Measurements from ENCODE around the gene MAP2K3. TPM values are rescaled to one million over a fixed set of nuclear protein-coding genes. Genes with fewer than 3 reads are reported as not detected.

MAP2K3 gene
- total RNA-seq, 2 experiments from 2014 or later: 27.8 to 71.5 TPM

DNA sequence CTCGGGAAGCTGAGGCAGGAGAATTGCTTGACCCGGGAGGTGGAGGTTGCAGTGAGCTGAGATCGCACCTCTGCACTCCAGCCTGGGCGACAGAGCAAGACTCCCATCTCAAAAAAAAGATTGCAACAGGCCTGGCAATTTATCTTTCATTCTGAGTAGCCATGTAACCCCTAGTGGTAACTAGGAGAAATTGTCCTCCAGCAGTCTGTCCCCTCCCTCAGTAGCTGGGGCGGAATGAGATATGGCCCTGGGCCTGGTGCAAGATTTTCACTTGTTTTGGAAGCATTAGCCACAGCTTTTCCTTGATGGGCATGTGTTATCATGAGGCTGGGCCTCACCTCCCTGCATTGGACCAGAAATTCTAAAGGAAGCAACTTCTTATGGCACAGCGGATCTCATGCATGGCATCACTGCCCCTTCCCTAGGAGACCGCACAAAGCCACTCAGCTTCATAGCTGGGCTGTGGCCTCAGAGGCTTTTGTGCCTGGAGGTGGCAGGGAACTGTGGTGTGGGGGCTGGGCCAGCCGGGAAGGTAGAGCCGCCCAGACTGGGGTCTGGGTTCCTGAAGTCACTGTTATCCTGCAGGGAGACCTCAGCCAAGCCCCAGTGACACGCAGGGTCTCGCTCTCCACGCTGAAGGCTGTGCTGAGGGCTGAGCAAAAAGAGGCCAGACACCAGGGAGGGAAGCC is 44.7 kb upstream of the MAP2K3 start:
- no peak overlapping the region for H2AFZ ChIP-seq (ENCODE audit: low read length)
- no peaks in the 10 kb centered on the region for H3K9me3 ChIP-seq (ENCODE audit: low read length)
- H3K4me2 ChIP-seq (ENCODE audit: low read length): no peak overlapping the region
- H3K4me1 ChIP-seq (ENCODE audit: insufficient read depth, low read length, poor library complexity, severe bottlenecking): no peaks in the 10 kb centered on the region
- no TSS peak for BruUV-seq (replicated peaks)
- peak; percentile 51 for DNase-seq (ENCODE audit: low spot score)
- no peaks in the 10 kb centered on the region for H4K20me1 ChIP-seq (ENCODE audit: insufficient read depth, low read length)
- TF ChIP-seq EZH2phosphoT487 (IDR thresholded peaks at IDR 0.05; ENCODE audit: borderline replicate concordance, low read depth, low read length) (no peak), CTCF (conservative IDR thresholded peaks at IDR 0.05; ENCODE audit: low read length) (peak; percentile 66)
- no peaks in the 10 kb centered on the region for H3K9me2 ChIP-seq (ENCODE audit: insufficient read depth, low read length)
- H3K79me2 ChIP-seq (ENCODE audit: insufficient read depth, low read depth, low read length): no peaks in the 10 kb centered on the region
- no peaks in the 10 kb centered on the region for H3K36me3 ChIP-seq (ENCODE audit: insufficient read depth, low read length)
- no peak overlapping the region for H3K4me3 ChIP-seq (ENCODE audit: low read depth, low read length, poor library complexity, severe bottlenecking)
- intact Hi-C loops (cut with micrococcal nuclease; ENCODE audit: unreplicated experiment): loop anchor here (5.0 kb wide), 1 partner anchor 123 kb away; no protein-coding TSS in a partner anchor
- H3K27ac ChIP-seq (ENCODE audit: low read depth, low read length, poor library complexity, severe bottlenecking): no peak overlapping the region
- ChIA-PET POLR2A (no interaction called here), CTCF (ENCODE audit: unreplicated experiment) (no interaction called here)

- intact Hi-C loops (cut with micrococcal nuclease; ENCODE audit: unreplicated experiment): no loop called here
- POLR2A ChIA-PET: no interaction called here
- Histone ChIP-seq H3K4me3 (ENCODE audit: low read depth, low read length, poor library complexity, severe bottlenecking) (no peak overlapping the region), H3K36me3 (ENCODE audit: insufficient read depth, low read length) (no peaks in the 10 kb centered on the region), H3K9me2 (ENCODE audit: insufficient read depth, low read length) (no peaks in the 10 kb centered on the region), H2AFZ (ENCODE audit: low read length) (no peak overlapping the region), H3K9me3 (ENCODE audit: low read length) (no peaks in the 10 kb centered on the region), H3K4me2 (ENCODE audit: low read length) (no peak overlapping the region), H3K27ac (ENCODE audit: low read depth, low read length, poor library complexity, severe bottlenecking) (no peak overlapping the region), H3K79me2 (ENCODE audit: insufficient read depth, low read depth, low read length) (no peaks in the 10 kb centered on the region), H4K20me1 (ENCODE audit: insufficient read depth, low read length) (no peaks in the 10 kb centered on the region), H3K4me1 (ENCODE audit: insufficient read depth, low read length, poor library complexity, severe bottlenecking) (peaks cover 6% of the 10 kb centered on the region)
- no peak for DNase-seq (ENCODE audit: low spot score)
- no TSS peak for BruUV-seq (replicated peaks)
- CTCF ChIA-PET (ENCODE audit: unreplicated experiment): no interaction called here
- TF ChIP-seq EZH2phosphoT487 (IDR thresholded peaks at IDR 0.05; ENCODE audit: borderline replicate concordance, low read depth, low read length): no peak
- TF ChIP-seq CTCF (conservative IDR thresholded peaks at IDR 0.05; ENCODE audit: low read length): no peak
Measured at GRCh38 chr17:21240369-21241055, 44.0 kb upstream of the MAP2K3 start.

- CTCF ChIA-PET (ENCODE audit: unreplicated experiment): no interaction called here
Measured at GRCh38 chr17:21241564-21241963, 42.9 kb upstream of the MAP2K3 start.

More at GRCh38 chr17:21241564-21241963, 42.9 kb upstream of the MAP2K3 start:
- POLR2A ChIA-PET: interaction anchor here (0.5 to 0.6 kb wide), 3 partner anchors 12 to 216 kb away, joined by 3 to 4 read pairs (median 3); no protein-coding TSS in a partner anchor
- TF ChIP-seq CTCF (conservative IDR thresholded peaks at IDR 0.05; ENCODE audit: low read length) (0 out of 2 replicates have a peak, but pooled peaks have one; percentile 15), EZH2phosphoT487 (IDR thresholded peaks at IDR 0.05; ENCODE audit: borderline replicate concordance, low read depth, low read length) (no peak)
- DNase-seq (ENCODE audit: low spot score): no peak
- intact Hi-C loops (cut with micrococcal nuclease; ENCODE audit: unreplicated experiment): no loop called here
- no peaks in the 10 kb centered on the region for H3K36me3 ChIP-seq (ENCODE audit: insufficient read depth, low read length)
- no peaks in the 10 kb centered on the region for H3K9me2 ChIP-seq (ENCODE audit: insufficient read depth, low read length)
- H3K4me1 ChIP-seq (ENCODE audit: insufficient read depth, low read length, poor library complexity, severe bottlenecking): peaks cover 12% of the 10 kb centered on the region
- H3K79me2 ChIP-seq (ENCODE audit: insufficient read depth, low read depth, low read length): no peaks in the 10 kb centered on the region
- BruUV-seq (replicated peaks): no TSS peak
- H3K4me2 ChIP-seq (ENCODE audit: low read length): no peak overlapping the region
- no peak overlapping the region for H3K4me3 ChIP-seq (ENCODE audit: low read depth, low read length, poor library complexity, severe bottlenecking)
- no peaks in the 10 kb centered on the region for H3K9me3 ChIP-seq (ENCODE audit: low read length)
- H2AFZ ChIP-seq (ENCODE audit: low read length): no peak overlapping the region
- H3K27ac ChIP-seq (ENCODE audit: low read depth, low read length, poor library complexity, severe bottlenecking): no peak overlapping the region
- no peaks in the 10 kb centered on the region for H4K20me1 ChIP-seq (ENCODE audit: insufficient read depth, low read length)
